GM12878 (cell line): Measurements from ENCODE around the gene BUB1B.

Experiments used
- BHLHE40 ChIP-seq, 2 experiments: fragments of 450-650 bp in 1 of 2; IDR thresholded peaks; 2 replicates each; pipeline ENCODE4 v1.6.1; 2011 to 2017; ENCODE audit warnings: low read depth in 2 of 2, borderline replicate concordance in 1 of 2, improper control_type of control experiment in 1 of 2, low read length in 1 of 2, mild to moderate bottlenecking in 1 of 2
- CREB1 ChIP-seq: IDR thresholded peaks from 2 replicates; pipeline ENCODE4 v1.6.1; 2012; ENCODE audit warnings: low read depth, mild to moderate bottlenecking, inconsistent platforms
- SMAD1 ChIP-seq: fragments of 450-650 bp; IDR thresholded peaks from 2 replicates; pipeline ENCODE4 v1.6.1; 2018; ENCODE audit warnings: mild to moderate bottlenecking, low read depth; ENCODE audit not compliant: partially characterized antibody
- TF ChIP-seq, protein P1 (sequence below): fragments of 150-350 bp; IDR thresholded peaks from 2 replicates; pipeline ENCODE4 v1.6.1; 2016; ENCODE audit warnings: low read depth, low read length
- TF ChIP-seq, protein P2 (sequence below): IDR thresholded peaks from 2 replicates; pipeline ENCODE4 v1.6.1; 2012; ENCODE audit warnings: mild to moderate bottlenecking, low read depth, low read length
- TF ChIP-seq, protein P3 (sequence below), 3 experiments: IDR thresholded peaks in 2 of 3; conservative IDR thresholded peaks in 1 of 3; 2 replicates each; pipeline ENCODE4 v1.5.1; 2011; ENCODE audit warnings: low read depth in 3 of 3, low read length in 3 of 3, mild to moderate bottlenecking in 3 of 3, control low read depth in 2 of 3, moderate library complexity in 2 of 3, inconsistent platforms in 1 of 3, mixed read lengths in 1 of 3; ENCODE audit not compliant: control insufficient read depth in 2 of 3, insufficient read depth in 1 of 3; ENCODE audit errors: extremely low read depth in 1 of 3
- TF ChIP-seq, protein P4 (sequence below): IDR thresholded peaks from 2 replicates; pipeline ENCODE4 v1.6.1; 2012; ENCODE audit warnings: low read depth, low read length, improper control_type of control experiment

DNA sequence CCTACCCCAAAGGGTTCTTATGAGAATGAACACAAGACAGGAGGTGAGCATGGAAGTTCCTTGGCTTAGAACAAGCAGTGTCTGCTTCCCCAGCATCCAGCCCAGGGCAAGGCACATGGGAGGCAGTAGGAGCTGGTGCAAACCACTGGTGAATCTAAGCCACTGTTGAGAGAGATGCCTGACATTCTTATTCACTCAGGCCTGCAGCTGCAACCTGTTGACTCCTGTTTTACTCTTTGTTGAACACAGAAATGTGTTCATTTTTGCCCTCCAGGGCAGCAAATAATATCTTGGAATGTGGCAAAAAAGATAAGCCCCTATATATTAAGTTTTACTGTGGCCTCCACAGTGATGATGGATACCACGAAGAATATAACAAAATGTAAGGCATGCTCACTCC lies 69.1 kb downstream of the BUB1B start:
- TF ChIP-seq, protein P1, sequence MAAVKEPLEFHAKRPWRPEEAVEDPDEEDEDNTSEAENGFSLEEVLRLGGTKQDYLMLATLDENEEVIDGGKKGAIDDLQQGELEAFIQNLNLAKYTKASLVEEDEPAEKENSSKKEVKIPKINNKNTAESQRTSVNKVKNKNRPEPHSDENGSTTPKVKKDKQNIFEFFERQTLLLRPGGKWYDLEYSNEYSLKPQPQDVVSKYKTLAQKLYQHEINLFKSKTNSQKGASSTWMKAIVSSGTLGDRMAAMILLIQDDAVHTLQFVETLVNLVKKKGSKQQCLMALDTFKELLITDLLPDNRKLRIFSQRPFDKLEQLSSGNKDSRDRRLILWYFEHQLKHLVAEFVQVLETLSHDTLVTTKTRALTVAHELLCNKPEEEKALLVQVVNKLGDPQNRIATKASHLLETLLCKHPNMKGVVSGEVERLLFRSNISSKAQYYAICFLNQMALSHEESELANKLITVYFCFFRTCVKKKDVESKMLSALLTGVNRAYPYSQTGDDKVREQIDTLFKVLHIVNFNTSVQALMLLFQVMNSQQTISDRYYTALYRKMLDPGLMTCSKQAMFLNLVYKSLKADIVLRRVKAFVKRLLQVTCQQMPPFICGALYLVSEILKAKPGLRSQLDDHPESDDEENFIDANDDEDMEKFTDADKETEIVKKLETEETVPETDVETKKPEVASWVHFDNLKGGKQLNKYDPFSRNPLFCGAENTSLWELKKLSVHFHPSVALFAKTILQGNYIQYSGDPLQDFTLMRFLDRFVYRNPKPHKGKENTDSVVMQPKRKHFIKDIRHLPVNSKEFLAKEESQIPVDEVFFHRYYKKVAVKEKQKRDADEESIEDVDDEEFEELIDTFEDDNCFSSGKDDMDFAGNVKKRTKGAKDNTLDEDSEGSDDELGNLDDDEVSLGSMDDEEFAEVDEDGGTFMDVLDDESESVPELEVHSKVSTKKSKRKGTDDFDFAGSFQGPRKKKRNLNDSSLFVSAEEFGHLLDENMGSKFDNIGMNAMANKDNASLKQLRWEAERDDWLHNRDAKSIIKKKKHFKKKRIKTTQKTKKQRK: no peak
- TF ChIP-seq, protein P2, sequence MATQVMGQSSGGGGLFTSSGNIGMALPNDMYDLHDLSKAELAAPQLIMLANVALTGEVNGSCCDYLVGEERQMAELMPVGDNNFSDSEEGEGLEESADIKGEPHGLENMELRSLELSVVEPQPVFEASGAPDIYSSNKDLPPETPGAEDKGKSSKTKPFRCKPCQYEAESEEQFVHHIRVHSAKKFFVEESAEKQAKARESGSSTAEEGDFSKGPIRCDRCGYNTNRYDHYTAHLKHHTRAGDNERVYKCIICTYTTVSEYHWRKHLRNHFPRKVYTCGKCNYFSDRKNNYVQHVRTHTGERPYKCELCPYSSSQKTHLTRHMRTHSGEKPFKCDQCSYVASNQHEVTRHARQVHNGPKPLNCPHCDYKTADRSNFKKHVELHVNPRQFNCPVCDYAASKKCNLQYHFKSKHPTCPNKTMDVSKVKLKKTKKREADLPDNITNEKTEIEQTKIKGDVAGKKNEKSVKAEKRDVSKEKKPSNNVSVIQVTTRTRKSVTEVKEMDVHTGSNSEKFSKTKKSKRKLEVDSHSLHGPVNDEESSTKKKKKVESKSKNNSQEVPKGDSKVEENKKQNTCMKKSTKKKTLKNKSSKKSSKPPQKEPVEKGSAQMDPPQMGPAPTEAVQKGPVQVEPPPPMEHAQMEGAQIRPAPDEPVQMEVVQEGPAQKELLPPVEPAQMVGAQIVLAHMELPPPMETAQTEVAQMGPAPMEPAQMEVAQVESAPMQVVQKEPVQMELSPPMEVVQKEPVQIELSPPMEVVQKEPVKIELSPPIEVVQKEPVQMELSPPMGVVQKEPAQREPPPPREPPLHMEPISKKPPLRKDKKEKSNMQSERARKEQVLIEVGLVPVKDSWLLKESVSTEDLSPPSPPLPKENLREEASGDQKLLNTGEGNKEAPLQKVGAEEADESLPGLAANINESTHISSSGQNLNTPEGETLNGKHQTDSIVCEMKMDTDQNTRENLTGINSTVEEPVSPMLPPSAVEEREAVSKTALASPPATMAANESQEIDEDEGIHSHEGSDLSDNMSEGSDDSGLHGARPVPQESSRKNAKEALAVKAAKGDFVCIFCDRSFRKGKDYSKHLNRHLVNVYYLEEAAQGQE: no peak
- no peak for TF ChIP-seq BHLHE40 (IDR thresholded peaks at IDR 0.05; ENCODE audit: borderline replicate concordance in 1 of 2, low read depth in 2 of 2, low read length in 1 of 2)
- TF ChIP-seq CREB1: no peak
- TF ChIP-seq SMAD1: no peak
- TF ChIP-seq, protein P3, sequence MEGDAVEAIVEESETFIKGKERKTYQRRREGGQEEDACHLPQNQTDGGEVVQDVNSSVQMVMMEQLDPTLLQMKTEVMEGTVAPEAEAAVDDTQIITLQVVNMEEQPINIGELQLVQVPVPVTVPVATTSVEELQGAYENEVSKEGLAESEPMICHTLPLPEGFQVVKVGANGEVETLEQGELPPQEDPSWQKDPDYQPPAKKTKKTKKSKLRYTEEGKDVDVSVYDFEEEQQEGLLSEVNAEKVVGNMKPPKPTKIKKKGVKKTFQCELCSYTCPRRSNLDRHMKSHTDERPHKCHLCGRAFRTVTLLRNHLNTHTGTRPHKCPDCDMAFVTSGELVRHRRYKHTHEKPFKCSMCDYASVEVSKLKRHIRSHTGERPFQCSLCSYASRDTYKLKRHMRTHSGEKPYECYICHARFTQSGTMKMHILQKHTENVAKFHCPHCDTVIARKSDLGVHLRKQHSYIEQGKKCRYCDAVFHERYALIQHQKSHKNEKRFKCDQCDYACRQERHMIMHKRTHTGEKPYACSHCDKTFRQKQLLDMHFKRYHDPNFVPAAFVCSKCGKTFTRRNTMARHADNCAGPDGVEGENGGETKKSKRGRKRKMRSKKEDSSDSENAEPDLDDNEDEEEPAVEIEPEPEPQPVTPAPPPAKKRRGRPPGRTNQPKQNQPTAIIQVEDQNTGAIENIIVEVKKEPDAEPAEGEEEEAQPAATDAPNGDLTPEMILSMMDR (IDR thresholded peaks at IDR 0.05 in 2 of 3, conservative IDR thresholded peaks at IDR 0.05 in 1 of 3; ENCODE audit: control insufficient read depth in 2 of 3, extremely low read depth in 1 of 3, insufficient read depth in 1 of 3, low read depth in 3 of 3, low read length in 3 of 3): no peak
- TF ChIP-seq, protein P4, sequence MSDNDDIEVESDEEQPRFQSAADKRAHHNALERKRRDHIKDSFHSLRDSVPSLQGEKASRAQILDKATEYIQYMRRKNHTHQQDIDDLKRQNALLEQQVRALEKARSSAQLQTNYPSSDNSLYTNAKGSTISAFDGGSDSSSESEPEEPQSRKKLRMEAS: no peak
